Right atrium auricular region (tissue), 2 donors: ENCODE measurements around the gene ODF4. TPM values are rescaled to one million over a fixed set of nuclear protein-coding genes. Genes with fewer than 3 reads are reported as not detected.
"Not testable (repeated sequence)": the region's sequence is repeated elsewhere in the genome, so short reads cannot be mapped to it uniquely, and the experiment has no call there.

Source experiments
- DNase-seq: peaks from one replicate; pipeline ENCODE4 v3.0.0-alpha.2; 2019; ENCODE audit warnings: low spot score
- H3K27ac ChIP-seq, 2 donors: fragments of 200-600 bp; sonication (generic); 1 replicate in 1 of 2; 2 replicates in 1 of 2; pipeline ENCODE4 v1.5.1; 2016 to 2019
- H3K27me3 ChIP-seq, 2 donors: fragments of 200-600 bp; sonication (generic); one replicate each; pipeline versions ENCODE4 v1.5.1 to v1.6.0; 2017 to 2019
- H3K36me3 ChIP-seq: fragments of 200-600 bp; sonication (generic); one replicate; pipeline ENCODE4 v1.5.1; 2016
- H3K4me1 ChIP-seq, 2 donors: fragments of 200-600 bp; sonication (generic); one replicate each; pipeline versions ENCODE4 v1.5.1 to v1.6.0; 2017 to 2019
- H3K4me3 ChIP-seq, 2 donors: fragments of 200-600 bp; sonication (generic); 1 replicate in 1 of 2; 2 replicates in 1 of 2; pipeline ENCODE4 v1.5.1; 2017 to 2019; ENCODE audit warnings: mild to moderate bottlenecking in 1 of 2, moderate library complexity in 1 of 2
- H3K9me3 ChIP-seq, 2 donors: fragments of 200-600 bp; sonication (generic); one replicate each; pipeline ENCODE4 v1.5.1; 2019
- CTCF ChIP-seq, 2 donors: fragments of 200-600 bp; sonication (generic); IDR thresholded peaks; one replicate each; pipeline ENCODE4 v1.5.1; 2019; ENCODE audit warnings: antibody characterized with exemption in 2 of 2
- total RNA-seq, 2 donors: library from RNA; depleted of rRNA; stranded (reverse); fragments of >200 nt; gene quantifications; one replicate each; pipeline ENCODE4 v1.1.0, GENCODE V29; 2016

ODF4 gene
- total RNA-seq, 2 donors from 2014 or later, result not detected

GRCh38 chr17:8391711-8392110 lies 52.1 kb downstream of the ODF4 start:
- no peak for DNase-seq
- Histone ChIP-seq H3K4me3 (no peak overlapping the region), H3K36me3 (no peaks in the 10 kb centered on the region), H3K27me3 (no peaks in the 10 kb centered on the region), H3K4me1 (no peaks in the 10 kb centered on the region), H3K9me3 (no peaks in the 10 kb centered on the region), H3K27ac (no peak overlapping the region)
- no peak for TF ChIP-seq CTCF (IDR thresholded peaks at IDR 0.05)

- no peak for TF ChIP-seq CTCF (IDR thresholded peaks at IDR 0.05)
- DNase-seq, result no peak
- H3K9me3 ChIP-seq, result no peaks in the 10 kb centered on the region
- H3K27ac ChIP-seq, result no peak overlapping the region
- H3K4me1 ChIP-seq, result no peaks in the 10 kb centered on the region
- no peaks in the 10 kb centered on the region for H3K27me3 ChIP-seq
- no peak overlapping the region for H3K4me3 ChIP-seq
- no peaks in the 10 kb centered on the region for H3K36me3 ChIP-seq
These were observed 52.6 kb downstream of the ODF4 start for GRCh38 chr17:8392274-8392673.

- no peaks in the 10 kb centered on the region for H3K4me1 ChIP-seq
- H3K36me3 ChIP-seq, result no peaks in the 10 kb centered on the region
- no peaks in the 10 kb centered on the region for H3K9me3 ChIP-seq
- TF ChIP-seq CTCF (IDR thresholded peaks at IDR 0.05), result no peak
- H3K27ac ChIP-seq, result no peak overlapping the region
- no peak overlapping the region for H3K4me3 ChIP-seq
- DNase-seq, result no peak
- H3K27me3 ChIP-seq, result no peaks in the 10 kb centered on the region
These were observed 53.2 kb downstream of the ODF4 start for GRCh38 chr17:8392674-8393469.

- DNase-seq, result no peak
- H3K4me3 ChIP-seq, result no peak overlapping the region
- TF ChIP-seq CTCF (IDR thresholded peaks at IDR 0.05), result no peak
- no peaks in the 10 kb centered on the region for H3K9me3 ChIP-seq
- H3K4me1 ChIP-seq, result no peaks in the 10 kb centered on the region
- no peaks in the 10 kb centered on the region for H3K36me3 ChIP-seq
- H3K27me3 ChIP-seq, result no peaks in the 10 kb centered on the region
- H3K27ac ChIP-seq, result no peak overlapping the region
These were observed 54.0 kb downstream of the ODF4 start for GRCh38 chr17:8393470-8394231.

GRCh38 chr17:8394497-8394896 lies 54.9 kb downstream of the ODF4 start:
- not testable (repeated sequence) for H3K27me3 ChIP-seq
- DNase-seq, result peak; percentile 42

More at GRCh38 chr17:8394497-8394896, 54.9 kb downstream of the ODF4 start:
- H3K27ac ChIP-seq, H3K9me3 ChIP-seq, H3K36me3 ChIP-seq, H3K4me1 ChIP-seq, H3K4me3 ChIP-seq: not testable (repeated sequence)

Other genes starting within 250 kb of the ODF4 start
- gene ALOXE3, start 221.3 kb upstream of the ODF4 start, total RNA-seq, result under 1 TPM in 1 of 2 donors, not detected in 1; 0.20 TPM
- not detected for gene HES7, start 215.7 kb upstream of the ODF4 start, total RNA-seq
- 10 to 100 TPM; 59.4 to 75.0 TPM for gene PER1, start 187.4 kb upstream of the ODF4 start, total RNA-seq
- 10 to 100 TPM; 27.4 to 39.7 TPM for gene VAMP2, start 176.9 kb upstream of the ODF4 start, total RNA-seq
- 10 to 100 TPM in 1 of 2 donors, 1 to 10 TPM in 1; 7.3 to 11.0 TPM for gene TMEM107, start 163.5 kb upstream of the ODF4 start, total RNA-seq
- gene BORCS6, start 149.7 kb upstream of the ODF4 start, total RNA-seq, result 10 to 100 TPM; 10.2 to 10.8 TPM
- gene AURKB, start 129.3 kb upstream of the ODF4 start, total RNA-seq, result 1 to 10 TPM in 1 of 2 donors, not detected in 1; 1.8 TPM
- 1 to 10 TPM; 4.2 to 8.6 TPM for gene CTC1, start 91.8 kb upstream of the ODF4 start, total RNA-seq
- gene PFAS, start 90.6 kb upstream of the ODF4 start, total RNA-seq, result 1 to 10 TPM; 4.4 to 5.3 TPM
- gene RANGRF, start 51.2 kb upstream of the ODF4 start, total RNA-seq, result 10 to 100 TPM; 24.1 to 29.9 TPM
- gene SLC25A35, start 44.4 kb upstream of the ODF4 start, total RNA-seq, result 1 to 10 TPM; 1.2 to 1.6 TPM
- 10 to 100 TPM in 1 of 2 donors, 1 to 10 TPM in 1; 5.9 to 18.7 TPM for gene ARHGEF15, start 29.6 kb upstream of the ODF4 start, total RNA-seq
- 1,000 to 10,000 TPM; 1,618 to 2,343 TPM for gene RPL26, start 43.4 kb downstream of the ODF4 start, total RNA-seq
- gene RNF222, start 58.0 kb downstream of the ODF4 start, total RNA-seq, result not detected
- 10 to 100 TPM; 34.9 to 38.7 TPM for gene NDEL1, start 96.0 kb downstream of the ODF4 start, total RNA-seq